HG02588 (cell line): ENCODE results near the gene HSDL1.

Source experiments
- ATAC-seq: cut with Tn5 transposase; IDR thresholded peaks from one replicate; pipeline ENCODE4 v1.9.1; 2021; ENCODE audit warnings: mild to moderate bottlenecking, moderate library complexity; ENCODE audit not compliant: unreplicated experiment

Gene HSDL1

GRCh38 chr16:84110527-84110926 lies 34.5 kb downstream of the HSDL1 start:
- no peak for ATAC-seq

- no peak for ATAC-seq
Observed at GRCh38 chr16:84109598-84110335, 35.2 kb downstream of the HSDL1 start.

GRCh38 chr16:84107921-84108320 lies 37.1 kb downstream of the HSDL1 start:
- no peak for ATAC-seq

- no peak for ATAC-seq
Observed at GRCh38 chr16:84105948-84106740, 38.8 kb downstream of the HSDL1 start.

GRCh38 chr16:84105301-84105815 lies 39.6 kb downstream of the HSDL1 start:
- ATAC-seq, result no peak

- ATAC-seq, result no peak
Observed at GRCh38 chr16:84104231-84104630, 40.7 kb downstream of the HSDL1 start.

GRCh38 chr16:84103678-84104077 lies 41.3 kb downstream of the HSDL1 start:
- ATAC-seq, result no peak

GRCh38 chr16:84098939-84099338 lies 46.0 kb downstream of the HSDL1 start:
- no peak for ATAC-seq

GRCh38 chr16:84096447-84097005 lies 48.5 kb downstream of the HSDL1 start:
- ATAC-seq, result no peak

- no peak for ATAC-seq
Observed at GRCh38 chr16:84095466-84095865, 49.5 kb downstream of the HSDL1 start.

GRCh38 chr16:84093879-84094270 lies 51.1 kb downstream of the HSDL1 start:
- ATAC-seq, result no peak

- no peak for ATAC-seq
Observed at GRCh38 chr16:84093120-84093878, 51.7 kb downstream of the HSDL1 start.

GRCh38 chr16:84091460-84091859 lies 53.5 kb downstream of the HSDL1 start:
- no peak for ATAC-seq

GRCh38 chr16:84090211-84090610 lies 54.8 kb downstream of the HSDL1 start:
- ATAC-seq, result no peak

- ATAC-seq, result peak; percentile 58
Observed at GRCh38 chr16:84088695-84089395, 56.1 kb downstream of the HSDL1 start.

- ATAC-seq, result no peak
Observed at GRCh38 chr16:84087466-84088151, 57.4 kb downstream of the HSDL1 start.

- ATAC-seq, result no peak
Observed at GRCh38 chr16:84087001-84087400, 58.0 kb downstream of the HSDL1 start.

GRCh38 chr16:84086341-84086740 lies 58.6 kb downstream of the HSDL1 start:
- no peak for ATAC-seq

GRCh38 chr16:84085773-84086172 lies 59.2 kb downstream of the HSDL1 start:
- ATAC-seq, result no peak

GRCh38 chr16:84085271-84085667 lies 59.7 kb downstream of the HSDL1 start:
- ATAC-seq, result no peak
